ENCODE results near the gene NRXN3.

NRXN3 gene

DNA sequence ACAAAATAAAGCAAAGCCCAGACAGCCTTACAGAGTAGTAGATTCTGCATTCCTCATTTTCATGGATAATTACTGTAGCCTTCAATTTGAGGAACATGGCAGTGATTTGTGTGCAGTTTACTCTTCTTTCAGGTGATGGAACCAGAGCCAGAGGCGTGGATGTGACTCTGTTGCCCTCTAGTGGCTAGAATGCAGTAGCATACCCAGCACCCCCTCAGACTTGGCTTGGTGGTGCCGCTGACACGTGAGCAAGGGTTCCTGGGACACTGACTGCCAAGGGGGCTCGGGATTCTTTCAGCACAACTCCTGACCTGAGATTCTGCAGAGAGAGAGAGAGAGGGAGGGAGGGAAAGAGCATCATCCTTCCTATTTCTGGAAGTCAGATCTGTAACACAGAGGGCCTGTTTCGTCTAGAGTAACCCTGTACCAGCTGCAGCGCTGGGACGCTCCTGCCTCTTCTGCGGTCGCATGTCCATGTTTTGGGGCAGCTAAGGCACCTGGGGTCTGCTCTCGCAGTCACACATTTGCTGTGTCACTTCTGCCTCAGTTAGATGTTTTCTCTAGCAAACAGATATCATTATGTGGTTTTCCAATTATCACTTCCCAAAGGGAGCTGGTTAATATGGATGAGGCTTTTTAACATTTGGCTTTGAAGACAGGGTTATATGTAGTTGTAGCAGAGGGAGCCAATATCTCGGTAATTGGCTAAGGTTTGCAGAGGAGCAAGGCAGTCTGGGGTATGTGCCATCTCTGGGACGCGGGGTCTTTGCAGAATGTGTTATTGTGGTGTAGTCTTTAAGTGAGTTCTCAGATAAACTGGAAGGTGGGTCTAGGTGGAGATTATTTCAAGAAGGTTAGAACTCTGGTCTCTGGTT is 428.1 kb downstream of the NRXN3 start:
- DNase-seq = peak; percentile 20

GRCh38 chr14:78605025-78605762 is 435.0 kb downstream of the NRXN3 start:
- no peak for DNase-seq

DNA sequence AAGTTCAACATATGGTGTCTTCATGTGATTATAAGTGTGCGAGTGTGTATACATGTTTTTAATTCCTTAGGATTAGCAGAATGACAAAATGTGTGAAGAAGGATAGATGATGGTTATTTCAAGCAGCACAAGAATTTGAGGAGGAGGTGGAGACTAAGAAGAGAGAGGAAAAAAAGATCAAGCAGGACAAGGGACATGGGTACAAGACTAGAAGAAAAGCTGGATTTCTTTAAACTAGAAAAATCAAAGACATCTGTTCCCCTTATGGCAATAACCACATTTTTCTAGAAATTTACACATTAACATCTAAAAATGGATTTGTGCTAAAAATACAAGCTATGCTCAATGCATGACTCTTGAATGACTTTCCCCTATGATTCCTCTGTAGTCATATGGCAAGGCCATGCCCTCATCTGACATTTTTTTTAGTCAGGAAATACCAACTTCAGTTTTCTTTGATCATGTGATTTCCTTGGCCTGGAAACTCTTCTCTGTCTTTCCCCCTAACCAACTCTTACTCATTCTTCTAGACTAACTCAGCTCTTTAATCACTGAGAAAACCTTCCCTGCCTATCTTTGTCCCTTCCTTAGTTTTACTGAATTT is 435.8 kb downstream of the NRXN3 start:
- no peak for DNase-seq

- DNase-seq = no peak
Measured at GRCh38 chr14:78608998-78609787, 439.0 kb downstream of the NRXN3 start.

DNA sequence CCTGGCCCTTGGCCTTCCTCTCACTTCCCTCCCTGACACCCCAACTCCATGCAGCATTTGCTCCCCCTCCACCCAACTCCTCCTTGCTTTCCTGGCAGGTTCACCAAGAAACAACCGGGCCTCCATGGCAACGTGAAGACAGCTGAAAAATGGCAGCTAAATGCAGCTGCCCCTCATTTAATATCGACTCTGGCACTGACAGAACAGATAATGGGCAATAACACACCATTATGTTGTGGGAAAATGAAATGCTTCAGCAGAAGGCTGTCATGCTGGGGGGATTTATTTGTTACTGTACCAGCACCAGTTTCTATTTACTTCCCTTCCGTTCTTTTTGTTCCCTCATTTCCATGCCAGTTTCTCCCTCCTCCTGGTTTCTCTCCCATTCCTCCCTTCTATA is 440.8 kb downstream of the NRXN3 start:
- no peak for DNase-seq

- no peak for DNase-seq
Measured at GRCh38 chr14:78611796-78612571, 441.8 kb downstream of the NRXN3 start.

- no peak for DNase-seq
Measured at GRCh38 chr14:78612666-78613065, 442.5 kb downstream of the NRXN3 start.

- DNase-seq = no peak
Measured at GRCh38 chr14:78614593-78614992, 444.4 kb downstream of the NRXN3 start.

DNA sequence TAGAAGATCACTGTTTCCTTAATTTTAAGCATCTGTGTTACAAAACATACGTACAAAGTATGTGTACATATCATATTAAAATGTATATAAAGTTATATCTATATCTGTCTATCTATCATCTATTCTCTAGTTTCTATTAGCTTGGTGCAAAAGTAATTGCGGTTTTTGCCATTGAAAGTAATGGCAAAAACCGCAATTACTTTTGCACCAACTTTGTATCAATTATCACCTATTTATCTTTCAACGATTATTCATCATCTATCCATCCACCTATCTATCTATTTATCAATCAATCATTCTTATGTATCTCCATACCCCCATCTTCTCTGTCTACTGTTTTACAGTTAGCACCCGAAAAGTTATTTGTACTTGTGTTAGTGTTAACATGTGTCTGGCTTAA is 447.6 kb downstream of the NRXN3 start:
- DNase-seq = no peak

- no peak for DNase-seq
Measured at GRCh38 chr14:78618368-78618767, 448.2 kb downstream of the NRXN3 start.

- no peak for DNase-seq
Measured at GRCh38 chr14:78627114-78627513, 456.9 kb downstream of the NRXN3 start.

- no peak for DNase-seq
Measured at GRCh38 chr14:78631551-78631950, 461.4 kb downstream of the NRXN3 start.

- DNase-seq = peak; percentile 99
Measured at GRCh38 chr14:78633752-78634151, 463.6 kb downstream of the NRXN3 start.

- DNase-seq = no peak
Measured at GRCh38 chr14:78637489-78637888, 467.3 kb downstream of the NRXN3 start.

GRCh38 chr14:78637908-78638475 is 467.8 kb downstream of the NRXN3 start:
- DNase-seq = peak; percentile 45

GRCh38 chr14:78638926-78639325 is 468.8 kb downstream of the NRXN3 start:
- DNase-seq = peak; percentile 70

- peak; percentile 90 for DNase-seq
Measured at GRCh38 chr14:78644824-78645559, 474.8 kb downstream of the NRXN3 start.

DNA sequence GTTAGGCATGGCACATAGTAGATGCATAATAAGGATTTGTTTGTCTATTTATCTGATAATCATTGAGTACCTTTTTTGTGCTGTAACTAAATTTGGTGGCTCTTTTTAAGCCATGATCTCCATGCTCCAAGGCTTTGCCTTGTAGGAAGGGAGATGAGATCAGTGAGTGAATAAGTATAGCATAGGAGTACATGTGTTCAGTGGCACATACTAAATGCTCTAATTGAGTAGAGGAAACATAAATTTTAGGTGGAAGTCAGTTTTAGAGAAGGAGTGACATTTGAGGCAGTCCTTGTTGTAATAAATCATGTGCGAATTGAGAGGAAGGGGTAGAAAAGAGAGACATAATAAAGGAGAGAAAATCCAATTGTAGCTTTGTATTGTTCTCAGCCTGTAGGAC is 482.6 kb downstream of the NRXN3 start:
- no peak for DNase-seq

- DNase-seq = no peak
Measured at GRCh38 chr14:78653173-78653572, 483.0 kb downstream of the NRXN3 start.

DNA sequence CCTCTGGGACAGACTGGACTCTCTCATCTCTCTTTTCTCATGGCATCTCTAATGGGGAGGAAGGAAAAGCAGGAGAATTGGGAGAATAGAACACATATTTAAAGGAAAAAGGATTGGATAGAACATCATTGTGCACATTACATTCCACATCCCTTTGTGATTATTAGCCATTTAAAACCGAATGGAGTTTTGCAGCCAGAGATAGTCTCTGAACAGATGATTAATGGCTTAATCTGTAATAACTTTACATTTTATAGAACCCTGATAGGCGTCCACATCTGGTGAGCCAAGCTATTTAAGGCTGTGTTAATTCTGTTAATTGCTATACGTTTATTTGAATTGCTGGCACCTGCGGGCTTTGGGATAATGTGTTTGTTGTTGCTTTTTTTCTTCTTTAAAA is 487.3 kb downstream of the NRXN3 start:
- DNase-seq = no peak

DNA sequence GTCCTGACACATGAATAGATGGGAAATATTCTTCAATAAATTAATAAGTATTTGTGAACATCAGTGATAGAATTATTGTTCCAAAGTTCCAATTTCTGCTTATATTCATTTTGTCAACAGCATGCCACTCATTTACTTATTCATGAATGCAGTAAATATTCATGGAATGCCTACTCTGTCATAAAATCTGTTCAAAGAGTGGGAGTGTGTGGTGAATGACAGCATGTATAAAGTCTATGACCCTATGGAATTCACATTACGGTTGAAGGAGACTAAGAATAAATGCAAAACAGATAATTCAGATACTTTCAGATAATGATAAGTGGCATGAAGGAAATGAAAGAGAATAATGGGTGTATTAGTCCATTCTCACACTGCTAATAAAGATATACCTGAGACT is 494.7 kb downstream of the NRXN3 start:
- no peak for DNase-seq
